ENCODE data around the gene DTYMK. TPM values are rescaled to one million over a fixed set of nuclear protein-coding genes. Genes with fewer than 3 reads are reported as not detected.

Gene DTYMK
- total RNA-seq, 1 experiment from 2014 or later = 155 TPM

- H3K9ac ChIP-seq (ENCODE audit: low read length) = no peak overlapping the region
- BruUV-seq (replicated peaks) = no TSS peak
- H4K20me1 ChIP-seq (ENCODE audit: low read length) = no peaks in the 10 kb centered on the region
- no peak overlapping the region for H2AFZ ChIP-seq (ENCODE audit: low read length)
- no peaks in the 10 kb centered on the region for H3F3A ChIP-seq (ENCODE audit: low read length, unreplicated experiment)
- H3K36me3 ChIP-seq (ENCODE audit: low read depth, low read length) = peaks cover 21% of the 10 kb centered on the region
- no peak overlapping the region for H3K27ac ChIP-seq (ENCODE audit: low read length)
- H3K9me2 ChIP-seq (replicated peaks; ENCODE audit: low read length) = no peaks in the 10 kb centered on the region
- ATAC-seq (no peak), DNase-seq (no peak)
- H3K4me2 ChIP-seq (ENCODE audit: low read length) = no peak overlapping the region
- H3K4me3 ChIP-seq (ENCODE audit: low read length) = no peak overlapping the region
- no peaks in the 10 kb centered on the region for H3K27me3 ChIP-seq (ENCODE audit: low read length)
- H3K79me2 ChIP-seq (ENCODE audit: low read length) = no peaks in the 10 kb centered on the region
- H3K9me3 ChIP-seq (ENCODE audit: low read length) = no peaks in the 10 kb centered on the region
- no peaks in the 10 kb centered on the region for H3K4me1 ChIP-seq (ENCODE audit: insufficient read depth, low read length)
- intact Hi-C loops (cut with micrococcal nuclease) = no loop called here
- TF ChIP-seq EZH2phosphoT487 (IDR thresholded peaks at IDR 0.05; ENCODE audit: borderline replicate concordance, low read length) (no peak), EZH2 (IDR thresholded peaks at IDR 0.05; ENCODE audit: low read length, unreplicated experiment) (no peak), CTCF (conservative IDR thresholded peaks at IDR 0.05; ENCODE audit: low read depth, low read length) (no peak)
- ChIA-PET CTCF (no interaction called here), POLR2A (ENCODE audit: unreplicated experiment) (no interaction called here)
Measured at GRCh38 chr2:241722896-241723454, 36.4 kb upstream of the DTYMK start.

GRCh38 chr2:241721852-241722251, 35.2 kb upstream of the DTYMK start:
- H3K27ac ChIP-seq (ENCODE audit: low read length) = no peak overlapping the region
- intact Hi-C loops (cut with micrococcal nuclease) = no loop called here
- ATAC-seq (no peak), DNase-seq (no peak)
- H2AFZ ChIP-seq (ENCODE audit: low read length) = no peak overlapping the region
- POLR2A ChIA-PET (ENCODE audit: unreplicated experiment) = no interaction called here
- H3K79me2 ChIP-seq (ENCODE audit: low read length) = no peaks in the 10 kb centered on the region
- no peak overlapping the region for H3K4me3 ChIP-seq (ENCODE audit: low read length)
- H3K9ac ChIP-seq (ENCODE audit: low read length) = no peak overlapping the region
- H3F3A ChIP-seq (ENCODE audit: low read length, unreplicated experiment) = no peaks in the 10 kb centered on the region
- TF ChIP-seq EZH2 (IDR thresholded peaks at IDR 0.05; ENCODE audit: low read length, unreplicated experiment) = no peak
- no peaks in the 10 kb centered on the region for H3K9me3 ChIP-seq (ENCODE audit: low read length)
- no peaks in the 10 kb centered on the region for H3K27me3 ChIP-seq (ENCODE audit: low read length)
- no peaks in the 10 kb centered on the region for H3K9me2 ChIP-seq (replicated peaks; ENCODE audit: low read length)
- H3K4me2 ChIP-seq (ENCODE audit: low read length) = no peak overlapping the region
- no peaks in the 10 kb centered on the region for H3K4me1 ChIP-seq (ENCODE audit: insufficient read depth, low read length)
- BruUV-seq (replicated peaks) = no TSS peak
- no peaks in the 10 kb centered on the region for H4K20me1 ChIP-seq (ENCODE audit: low read length)
- H3K36me3 ChIP-seq (ENCODE audit: low read depth, low read length) = peaks cover 21% of the 10 kb centered on the region
- CTCF ChIA-PET = no interaction called here

GRCh38 chr2:241720560-241720959, 33.9 kb upstream of the DTYMK start:
- H3K9me3 ChIP-seq (ENCODE audit: low read length) = no peaks in the 10 kb centered on the region
- DNase-seq (no peak), ATAC-seq (no peak)
- no peaks in the 10 kb centered on the region for H4K20me1 ChIP-seq (ENCODE audit: low read length)
- intact Hi-C loops (cut with micrococcal nuclease) = no loop called here
- no peaks in the 10 kb centered on the region for H3K79me2 ChIP-seq (ENCODE audit: low read length)
- H3K4me1 ChIP-seq (ENCODE audit: insufficient read depth, low read length) = no peaks in the 10 kb centered on the region
- H3K9me2 ChIP-seq (replicated peaks; ENCODE audit: low read length) = no peaks in the 10 kb centered on the region
- no peaks in the 10 kb centered on the region for H3K27me3 ChIP-seq (ENCODE audit: low read length)
- no peak overlapping the region for H3K4me2 ChIP-seq (ENCODE audit: low read length)
- no peak overlapping the region for H3K27ac ChIP-seq (ENCODE audit: low read length)
- POLR2A ChIA-PET (ENCODE audit: unreplicated experiment) = no interaction called here
- H3K9ac ChIP-seq (ENCODE audit: low read length) = no peak overlapping the region
- H3F3A ChIP-seq (ENCODE audit: low read length, unreplicated experiment) = no peaks in the 10 kb centered on the region
- H3K36me3 ChIP-seq (ENCODE audit: low read depth, low read length) = peaks cover 21% of the 10 kb centered on the region
- no TSS peak for BruUV-seq (replicated peaks)
- no peak overlapping the region for H3K4me3 ChIP-seq (ENCODE audit: low read length)
- TF ChIP-seq EZH2 (IDR thresholded peaks at IDR 0.05; ENCODE audit: low read length, unreplicated experiment) = no peak
- TF ChIP-seq CTCF (conservative IDR thresholded peaks at IDR 0.05; ENCODE audit: low read depth, low read length) = no peak
- TF ChIP-seq EZH2phosphoT487 (IDR thresholded peaks at IDR 0.05; ENCODE audit: borderline replicate concordance, low read length) = no peak
- H2AFZ ChIP-seq (ENCODE audit: low read length) = no peak overlapping the region
- CTCF ChIA-PET = no interaction called here

All from PC-3 (cell line).